Glomerular visceral epithelial cell (primary cell): Measurements from ENCODE around the gene PKD1.
"Not testable (repeated sequence)": the region's sequence is repeated elsewhere in the genome, so short reads cannot be mapped to it uniquely, and the experiment has no call there.

Experiments
- DNase-seq: peaks from one replicate; pipeline ENCODE4 v3.0.0-alpha.2; 2016; ENCODE audit errors: extremely low spot score

PKD1 gene

DNA sequence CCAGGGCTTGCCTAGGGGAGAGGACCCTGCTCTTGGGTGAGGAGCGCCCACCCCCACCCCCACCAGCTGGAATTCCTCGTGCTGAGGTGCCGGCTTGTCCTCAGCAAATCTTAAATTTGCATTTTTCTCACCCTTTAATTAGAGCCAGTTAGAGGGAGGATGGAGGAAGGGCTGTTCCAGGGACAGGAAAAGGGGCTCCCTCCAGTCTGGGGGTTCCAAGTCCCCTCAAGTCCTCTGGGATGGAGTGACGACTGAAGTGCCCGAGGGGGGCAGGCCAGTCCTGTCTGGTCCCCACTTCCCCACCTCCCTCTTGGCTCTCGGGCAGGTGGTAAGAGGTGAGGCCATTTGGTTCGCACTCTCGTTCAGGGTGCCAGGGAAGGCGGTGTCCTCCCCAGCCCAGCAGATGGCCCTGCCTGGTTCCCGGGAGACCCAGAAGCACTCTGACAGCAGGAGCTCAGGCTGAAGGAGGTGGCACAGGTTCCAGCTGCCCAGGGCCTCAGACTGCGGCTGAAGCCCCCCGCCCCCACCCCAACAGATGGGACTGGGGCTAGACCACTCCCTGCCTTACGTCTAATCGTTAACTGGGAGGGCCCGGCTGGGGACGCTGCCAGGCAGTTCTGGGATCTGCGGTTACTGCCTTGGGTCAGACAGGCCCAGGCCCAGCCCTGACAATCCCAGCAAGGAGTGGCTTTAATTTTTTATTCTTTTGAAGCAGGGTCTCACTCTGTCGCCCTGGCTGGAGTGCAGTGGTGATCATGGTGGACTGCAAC lies 14.9 kb upstream of the PKD1 start:
- peak; percentile 44 for DNase-seq

DNA sequence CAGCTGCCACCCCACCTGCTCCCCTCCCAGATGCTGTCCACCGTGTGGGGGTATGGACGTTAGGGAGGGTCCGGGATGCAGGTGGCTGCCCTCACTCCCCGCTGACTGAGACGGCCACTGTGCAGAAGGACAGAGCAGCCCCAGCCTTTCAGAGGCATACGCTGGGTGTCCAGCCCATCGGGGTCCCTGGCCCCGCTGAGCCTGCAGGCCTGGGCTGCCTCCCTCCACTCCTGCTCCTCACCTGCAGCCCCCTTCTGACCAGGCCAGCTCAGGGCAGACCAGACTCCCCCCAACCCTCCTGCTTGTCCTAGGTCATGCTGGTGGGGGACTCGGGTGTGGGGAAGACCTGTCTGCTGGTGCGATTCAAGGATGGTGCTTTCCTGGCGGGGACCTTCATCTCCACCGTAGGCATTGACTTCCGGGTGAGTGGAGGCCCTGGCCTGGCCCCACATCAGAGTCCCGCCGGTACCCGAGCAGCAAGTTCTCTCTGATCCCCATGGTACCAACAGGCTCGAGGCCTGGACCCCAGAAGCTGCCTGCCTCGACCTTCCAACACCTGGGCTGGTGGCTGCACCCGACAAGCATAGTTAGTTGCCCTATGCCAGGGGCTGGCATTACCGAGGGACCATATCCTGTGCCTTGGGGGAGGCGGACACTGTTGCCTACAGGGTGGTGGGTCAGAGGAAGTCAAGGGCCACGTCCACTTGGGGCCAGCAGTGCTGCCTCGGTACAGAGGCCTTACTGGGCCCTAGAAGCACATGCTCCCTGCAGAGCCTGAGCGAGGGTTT lies 14.1 kb upstream of the PKD1 start:
- DNase-seq, result peak; percentile 12

DNA sequence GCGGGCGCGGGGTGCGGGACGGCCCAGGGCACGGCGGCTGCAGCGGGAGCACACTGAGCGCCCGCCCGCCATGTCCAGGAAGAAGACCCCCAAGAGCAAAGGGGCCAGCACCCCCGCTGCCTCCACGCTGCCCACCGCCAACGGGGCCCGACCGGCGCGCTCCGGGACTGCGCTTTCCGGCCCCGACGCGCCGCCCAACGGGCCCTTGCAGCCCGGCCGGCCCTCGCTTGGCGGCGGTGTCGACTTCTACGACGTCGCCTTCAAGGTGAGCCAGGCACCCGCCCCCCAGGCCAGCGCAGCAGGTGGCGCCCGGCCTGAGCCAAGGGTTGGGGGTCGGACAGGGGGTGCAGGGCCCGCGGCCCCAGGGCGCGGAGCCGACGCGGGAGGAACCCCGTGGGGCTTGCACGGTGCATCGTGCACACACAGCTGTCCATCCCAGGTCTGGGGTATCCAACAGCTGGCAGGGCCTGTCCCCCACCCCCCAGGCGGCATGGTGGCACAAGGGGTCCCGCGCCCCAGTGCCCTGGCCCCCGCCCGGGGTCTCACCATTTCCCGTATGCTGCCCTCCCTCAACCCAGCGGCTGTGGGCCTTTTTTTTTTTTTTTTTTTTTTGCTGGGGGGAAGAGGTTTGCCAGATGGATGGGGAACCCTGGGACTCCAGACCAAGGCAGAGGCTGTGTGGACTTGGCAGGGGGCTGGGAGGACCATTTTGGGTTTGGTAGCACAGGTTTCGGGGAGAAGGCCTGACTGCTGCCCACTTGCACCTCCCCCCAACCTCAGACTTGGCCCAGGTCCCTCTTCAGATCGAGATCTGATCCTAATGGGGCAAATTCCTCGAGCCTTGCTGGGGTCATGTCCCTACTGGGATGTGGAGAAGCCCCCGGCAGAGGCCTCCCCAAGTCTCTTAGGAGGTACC lies 13.3 kb upstream of the PKD1 start:
- peak; percentile 18 for DNase-seq

DNA sequence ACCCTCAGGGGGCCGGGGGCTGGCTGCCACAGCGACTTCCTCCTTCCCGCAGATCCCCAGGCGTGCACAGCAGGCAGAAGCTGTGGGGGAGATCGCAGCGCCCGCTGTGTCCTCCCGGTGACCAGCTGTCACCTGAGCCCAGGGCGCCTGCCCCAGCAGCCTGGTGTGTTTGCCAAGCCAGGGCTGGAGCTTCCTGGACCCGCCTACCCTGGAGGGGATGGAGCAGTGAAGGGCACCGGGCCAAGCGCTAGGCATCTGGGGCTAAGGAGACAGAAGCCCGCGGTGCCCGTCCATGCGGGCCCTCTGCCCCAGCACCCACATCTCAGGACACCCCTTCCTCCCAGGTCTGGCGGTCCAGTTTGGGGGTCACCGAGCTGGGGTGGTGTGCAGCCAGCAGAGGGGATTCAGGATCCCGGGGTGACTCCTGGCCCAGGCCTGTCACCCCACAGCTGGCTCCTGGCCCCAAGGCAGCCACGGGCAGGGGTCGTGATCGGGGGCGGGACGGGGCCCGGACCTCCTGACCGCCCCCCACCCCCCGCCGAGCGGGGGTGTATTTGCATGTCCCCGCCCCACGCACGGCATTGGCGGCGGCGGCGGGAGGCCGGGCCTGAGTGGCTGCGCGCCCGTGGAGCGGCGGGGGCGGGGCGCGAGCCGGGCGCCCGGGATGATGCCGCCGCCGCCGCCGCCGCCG lies 12.4 kb upstream of the PKD1 start, which contains the start of gene RAB26:
Gene RAB26, plus strand, starts transcription at position 645 of the 691 bp plus-strand sequence. CDS start 159 bp downstream, outside the sequence.
- peak; percentile 68 for DNase-seq

DNA sequence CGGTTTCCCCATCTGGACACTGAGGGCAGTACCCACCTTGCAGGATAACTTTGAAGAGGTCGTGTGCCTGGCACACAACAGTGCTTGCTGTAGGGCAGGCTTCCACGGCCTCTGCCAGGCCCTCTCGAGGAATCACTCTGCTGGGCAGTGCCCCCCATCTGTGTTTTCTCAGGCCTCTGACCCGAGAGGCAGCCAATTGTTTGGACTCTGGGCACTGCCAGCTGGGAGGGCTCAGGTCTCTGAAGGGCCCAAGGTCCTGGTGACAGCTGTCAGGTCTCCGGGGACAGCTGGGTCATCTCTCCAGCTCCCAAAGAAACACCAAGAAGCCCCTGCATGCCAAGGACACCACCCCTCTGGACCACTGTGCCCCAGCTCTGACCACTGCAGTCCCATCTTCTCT lies 11.7 kb upstream of the PKD1 start:
- DNase-seq, result no peak

DNA sequence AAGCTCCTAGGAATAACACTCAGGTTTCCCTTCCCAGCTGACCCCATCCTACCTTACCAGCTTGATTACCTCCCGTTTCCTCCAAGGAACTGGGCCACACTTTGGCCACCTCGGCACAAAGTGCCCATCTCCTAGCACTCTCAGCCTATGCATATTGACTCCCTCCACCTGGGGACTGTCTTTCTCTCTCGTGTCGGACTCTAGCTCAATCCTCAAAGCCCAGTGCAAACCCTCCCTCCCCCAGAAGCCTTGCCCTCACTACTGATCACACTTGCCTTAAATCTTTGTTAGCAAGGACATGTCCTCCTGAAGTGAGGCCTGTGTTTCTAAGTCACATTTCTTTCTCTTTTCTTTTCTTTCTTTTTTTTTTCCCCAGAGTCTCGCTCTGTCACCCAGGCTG lies 10.1 kb upstream of the PKD1 start:
- DNase-seq, result no peak

DNA sequence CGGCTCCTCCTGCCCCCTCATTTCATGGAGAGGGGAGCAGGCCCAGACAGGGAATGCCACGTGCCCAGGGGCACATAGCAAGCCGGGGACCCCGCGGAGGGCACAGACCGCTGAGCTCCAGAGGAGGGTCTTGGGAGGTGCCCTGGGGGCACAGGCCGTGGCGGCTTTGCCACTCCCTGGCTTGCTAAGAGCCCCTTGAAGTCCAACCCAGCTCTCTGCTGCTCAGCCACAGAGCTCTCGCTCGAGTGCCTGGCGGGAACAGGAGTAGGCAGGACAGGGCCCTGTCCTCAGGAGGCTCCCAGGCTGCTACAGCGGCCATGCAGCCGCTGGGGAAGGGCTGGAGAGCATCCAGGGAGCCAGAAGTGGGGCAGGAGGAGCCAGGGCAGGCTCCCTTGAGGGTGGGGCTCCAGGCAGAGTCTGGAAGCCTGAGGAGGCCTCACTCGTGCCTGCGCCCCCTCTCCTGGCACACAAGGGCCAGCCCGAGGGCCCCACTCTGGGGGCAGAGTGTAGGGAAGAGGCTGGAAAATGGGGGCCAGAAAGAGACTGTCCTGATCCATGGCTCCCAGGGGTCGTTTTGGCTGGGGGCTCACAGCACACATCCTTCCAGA lies 8.3 kb upstream of the PKD1 start:
- DNase-seq, result no peak

DNA sequence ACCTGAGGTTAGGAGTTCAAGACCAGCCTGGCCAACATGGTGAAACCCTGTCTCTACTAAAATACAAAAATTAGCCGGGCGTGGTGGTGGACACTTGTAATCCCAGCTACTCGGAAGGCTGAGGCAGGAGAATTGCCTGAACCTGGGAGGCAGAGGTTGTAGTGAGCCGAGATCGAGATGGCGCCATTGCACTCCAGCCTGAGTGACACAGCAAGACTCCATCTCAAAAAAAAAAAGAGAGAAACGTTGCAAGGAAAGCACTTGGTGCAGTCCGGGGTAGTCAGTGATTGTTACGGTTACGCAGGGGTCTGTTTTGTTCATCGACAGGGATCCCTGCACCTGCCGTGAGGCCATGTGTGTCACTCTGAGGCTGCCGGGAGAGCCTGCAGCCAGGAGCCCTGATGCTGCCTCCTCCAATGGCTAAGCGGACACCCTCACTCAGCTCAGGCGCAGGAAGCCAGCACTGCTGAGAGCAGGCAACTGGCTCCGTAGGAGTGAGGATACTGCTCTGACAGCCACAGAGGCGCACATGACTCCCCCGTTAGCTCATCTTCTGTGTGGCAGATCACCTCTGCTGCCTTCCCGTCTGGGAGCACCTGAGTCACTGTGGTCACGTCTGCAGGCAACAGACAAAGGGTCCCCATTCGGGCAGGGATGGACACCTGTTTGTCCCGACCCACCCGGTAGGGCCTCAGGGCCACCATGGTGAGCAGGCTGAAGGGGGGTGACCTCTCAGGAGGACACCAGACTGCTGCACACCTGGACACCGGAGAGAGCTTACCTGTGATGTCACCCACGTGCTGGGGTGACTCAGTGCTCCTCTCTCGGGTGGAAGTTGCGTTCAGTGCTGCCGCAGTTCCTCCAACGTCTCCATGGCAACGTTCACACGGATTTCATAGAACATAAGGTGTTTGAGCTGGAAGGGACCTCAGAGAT lies 7.5 kb upstream of the PKD1 start:
- no peak for DNase-seq

DNA sequence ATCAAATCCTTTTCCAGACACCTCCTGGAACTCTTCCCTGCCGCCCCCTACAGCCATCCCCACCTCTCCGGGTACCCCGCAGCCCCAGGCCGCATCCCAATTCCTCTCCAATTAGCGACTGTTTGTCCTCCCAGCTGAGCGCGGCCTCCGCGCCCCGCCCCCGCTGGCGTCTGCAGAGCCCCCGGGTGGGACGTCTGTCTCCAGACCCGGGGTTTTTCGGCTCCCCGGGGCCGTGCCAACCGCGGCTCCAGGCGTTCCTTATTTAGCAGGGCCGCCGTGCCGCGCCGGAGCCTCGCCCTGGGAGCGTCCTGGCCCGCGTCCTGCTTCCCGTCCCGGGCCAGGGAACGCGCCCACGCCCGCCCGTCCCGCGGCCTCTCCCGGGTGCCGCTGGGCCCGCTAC lies 627 bp downstream of the PKD1 start:
- not testable (repeated sequence) for DNase-seq

DNA sequence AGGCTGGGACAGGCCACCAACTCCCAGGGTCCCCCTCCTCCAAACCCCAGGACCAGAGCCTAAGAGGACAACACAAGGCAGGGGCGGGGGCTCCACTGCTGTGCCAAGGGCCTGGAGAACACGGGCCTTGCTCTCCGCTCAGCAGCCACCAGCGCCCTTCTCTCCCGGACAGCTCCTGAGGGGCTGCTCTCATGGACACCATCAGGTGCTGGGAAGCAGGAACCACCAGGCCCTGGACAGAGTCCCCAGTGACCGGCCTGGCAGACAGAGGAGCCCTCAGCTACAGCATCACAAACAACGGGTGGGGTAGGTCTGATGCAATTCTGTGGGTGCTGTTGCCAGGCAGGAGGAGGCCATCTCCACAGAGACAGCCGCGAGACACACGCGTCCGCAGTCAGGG lies 1.9 kb downstream of the PKD1 start:
- not testable (repeated sequence) for DNase-seq

DNA sequence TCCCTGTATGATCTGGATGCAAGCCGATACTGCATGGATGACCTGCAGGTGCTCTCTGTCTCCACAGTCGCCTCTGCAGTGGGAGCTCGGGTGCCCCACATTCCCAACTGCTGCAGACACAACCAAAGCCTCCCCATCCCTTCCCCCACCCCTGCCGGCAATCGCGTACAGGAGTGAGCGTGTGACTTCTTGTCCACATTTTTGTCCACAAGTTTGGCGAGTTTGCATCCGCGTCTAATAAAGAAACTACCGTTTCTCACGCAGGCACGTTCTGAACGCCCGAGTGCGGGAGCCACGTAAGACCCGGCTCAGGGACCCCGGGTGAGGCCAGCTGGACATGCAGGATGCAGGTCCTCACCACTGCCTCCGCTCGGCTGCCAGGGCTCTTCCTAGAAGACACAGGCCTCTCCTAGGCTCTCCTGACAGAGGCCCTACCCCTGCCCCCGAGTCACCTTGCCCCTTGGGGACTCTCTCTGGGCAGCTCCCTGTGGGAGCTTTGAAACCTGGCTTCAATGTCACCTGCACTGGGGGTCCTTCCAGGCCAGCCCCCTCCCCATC lies 5.7 kb downstream of the PKD1 start:
- not testable (repeated sequence) for DNase-seq

DNA sequence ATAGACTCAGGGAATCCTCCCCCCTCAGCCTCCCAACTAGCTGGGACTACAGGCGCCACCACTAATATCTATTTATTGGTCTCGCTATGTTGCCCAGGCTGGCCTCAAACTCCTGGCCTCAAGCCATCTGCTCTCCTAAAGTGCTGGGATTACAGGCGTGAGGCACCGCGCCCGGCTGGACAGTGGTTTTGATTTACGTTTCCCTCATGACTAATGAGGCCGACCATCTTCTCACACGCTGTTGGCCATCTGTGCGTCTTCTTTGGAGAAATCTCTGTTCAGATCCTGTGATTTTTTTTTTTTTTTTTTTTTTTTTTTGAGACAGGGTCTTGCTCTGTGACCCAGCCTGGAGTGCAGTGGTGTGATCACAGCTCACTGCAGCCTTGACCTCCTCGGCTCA lies 6.4 kb downstream of the PKD1 start:
- DNase-seq, result peak; percentile 60

DNA sequence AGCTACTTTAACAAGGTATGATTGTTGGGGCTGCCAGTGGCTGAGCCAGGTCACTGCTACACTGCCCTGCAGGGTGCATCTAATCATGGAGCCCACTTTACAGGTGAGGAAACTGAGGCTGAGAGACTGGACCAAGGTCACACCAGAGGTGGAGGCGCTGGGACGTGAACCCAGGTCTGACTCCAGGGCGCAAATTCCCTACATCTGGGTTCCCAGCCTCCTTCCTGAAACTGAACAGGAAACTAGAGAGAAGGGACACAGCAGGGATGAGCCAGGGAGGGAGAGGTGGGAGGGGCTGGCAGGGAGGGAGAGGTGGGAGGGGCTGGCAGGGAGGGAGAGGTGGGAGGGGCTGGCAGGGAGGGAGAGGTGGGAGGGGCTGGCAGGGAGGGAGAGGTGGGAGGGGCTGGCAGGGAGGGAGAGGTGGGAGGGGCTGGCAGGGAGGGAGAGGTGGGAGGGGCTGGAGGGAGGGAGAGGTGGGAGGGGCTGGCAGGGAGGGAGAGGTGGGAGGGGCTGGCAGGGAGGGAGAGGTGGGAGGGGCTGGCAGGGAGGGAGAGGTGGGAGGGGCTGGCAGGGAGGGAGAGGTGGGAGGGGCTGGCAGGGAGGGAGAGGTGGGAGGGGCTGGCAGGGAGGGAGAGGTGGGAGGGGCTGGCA lies 7.9 kb downstream of the PKD1 start:
- DNase-seq, result peak; percentile 25

DNA sequence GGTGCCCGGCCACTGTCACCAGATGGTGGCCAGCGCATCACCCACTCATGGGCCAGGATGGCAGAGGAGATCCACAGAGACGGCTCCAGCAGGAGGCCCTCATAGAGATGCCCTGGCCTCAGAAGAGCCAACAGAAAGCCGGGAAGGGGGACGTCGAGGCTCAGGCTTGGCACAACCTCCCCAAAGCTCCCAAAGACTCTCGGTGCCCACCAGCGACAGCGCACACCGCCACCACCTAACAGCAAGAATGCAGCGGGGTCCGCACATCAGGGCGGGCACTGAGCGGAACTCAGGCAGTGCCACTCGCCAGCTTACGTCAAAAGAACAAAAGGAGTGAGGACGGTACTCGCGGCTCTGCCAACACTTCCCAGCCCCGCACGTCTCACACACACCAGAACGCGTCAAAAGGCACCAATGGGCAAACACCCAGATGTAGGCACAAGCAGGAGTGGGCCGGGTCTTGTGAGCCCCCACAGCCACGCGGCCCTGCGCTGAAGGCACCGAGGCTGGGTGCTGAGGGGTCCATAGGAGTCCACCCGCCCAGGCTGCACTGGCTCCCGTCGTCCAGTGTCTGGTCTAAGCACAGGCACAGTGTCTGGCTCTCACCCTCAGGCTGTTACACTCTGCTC lies 8.7 kb downstream of the PKD1 start:
- DNase-seq, result not testable (repeated sequence)

DNA sequence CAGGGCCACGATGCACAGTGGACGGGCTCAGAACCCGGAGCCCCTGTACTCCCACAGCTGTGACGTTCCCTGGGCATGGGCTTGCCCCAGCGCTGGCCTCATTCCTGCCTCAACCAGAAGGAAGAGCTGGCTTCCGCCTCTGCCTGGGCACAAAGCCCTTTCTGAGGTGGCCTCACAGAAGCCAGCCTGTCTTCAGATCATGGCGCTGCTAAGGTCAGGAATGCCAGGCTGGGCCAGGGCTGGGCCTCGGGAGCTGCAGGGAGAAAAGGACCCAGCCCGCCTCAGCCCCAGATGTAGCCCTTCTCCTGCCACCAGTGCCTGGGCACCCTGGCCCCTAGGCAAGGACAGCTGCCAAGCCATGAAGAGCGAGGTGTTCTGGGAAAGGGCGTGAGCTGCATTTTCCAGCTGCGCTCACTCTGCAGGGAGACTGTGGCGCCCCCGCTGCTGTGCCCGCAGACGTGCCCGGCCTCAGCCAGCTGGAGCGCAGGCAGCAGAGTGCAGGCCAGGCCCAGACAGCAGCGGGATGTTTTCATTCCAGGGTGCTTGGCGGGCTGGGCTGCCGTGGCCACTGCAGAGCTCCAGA lies 9.4 kb downstream of the PKD1 start:
- DNase-seq, result not testable (repeated sequence)

DNA sequence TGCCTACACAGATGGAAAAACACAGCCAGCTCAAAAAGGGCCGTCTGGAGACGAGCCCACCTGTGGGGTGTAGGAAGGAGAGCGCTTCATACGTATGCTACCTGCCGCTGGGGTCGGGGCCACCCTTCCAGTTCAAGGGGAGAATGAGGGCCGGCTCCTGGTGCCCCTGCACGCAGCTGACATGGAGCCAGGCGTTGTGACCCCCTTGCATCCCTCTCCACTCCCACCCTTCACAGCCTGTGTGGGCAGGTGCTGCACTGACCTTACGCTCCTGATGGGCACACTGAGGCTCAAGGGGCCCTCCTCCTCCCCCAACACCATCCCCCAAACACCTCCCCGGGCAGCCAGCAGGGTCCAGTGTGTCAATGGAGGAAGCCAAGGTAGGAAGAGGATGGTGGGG lies 10.1 kb downstream of the PKD1 start:
- not testable (repeated sequence) for DNase-seq

DNA sequence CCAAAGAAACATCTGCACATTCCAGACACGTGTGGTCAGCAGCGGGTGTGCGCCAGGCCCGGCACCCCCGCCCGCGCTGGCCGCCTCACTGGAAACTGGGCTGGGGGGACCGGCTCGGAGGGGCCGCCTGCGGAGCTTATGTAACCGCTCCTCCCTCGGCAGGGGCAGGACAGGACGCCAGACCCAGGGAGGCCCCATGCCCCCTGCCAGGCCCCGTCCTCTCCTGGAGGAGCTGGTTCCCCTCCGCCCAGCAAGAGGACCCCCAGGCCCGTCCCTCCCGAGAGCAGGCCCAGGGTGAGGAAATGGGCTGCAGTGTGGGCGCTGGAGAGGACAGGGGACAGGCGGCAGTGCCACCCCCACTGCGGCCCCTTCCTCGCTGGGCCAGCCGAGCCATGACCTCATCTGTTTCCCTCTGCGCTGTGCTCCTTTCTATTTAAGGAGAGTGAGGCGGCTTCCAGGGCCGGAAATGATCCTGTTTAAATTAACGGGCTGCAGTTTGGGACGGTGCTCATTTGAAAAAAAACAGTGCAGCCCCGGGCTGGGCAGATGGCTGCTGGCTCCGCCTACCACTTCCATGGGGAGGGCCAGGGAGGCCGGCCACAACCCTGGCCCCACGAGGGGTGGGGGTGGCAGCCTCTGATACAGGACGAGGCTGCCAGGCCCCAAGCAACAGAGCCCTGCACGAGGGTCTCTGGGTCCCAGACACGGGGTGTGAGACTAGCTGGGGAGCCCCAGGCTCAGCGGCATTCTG lies 10.8 kb downstream of the PKD1 start:
- not testable (repeated sequence) for DNase-seq

DNA sequence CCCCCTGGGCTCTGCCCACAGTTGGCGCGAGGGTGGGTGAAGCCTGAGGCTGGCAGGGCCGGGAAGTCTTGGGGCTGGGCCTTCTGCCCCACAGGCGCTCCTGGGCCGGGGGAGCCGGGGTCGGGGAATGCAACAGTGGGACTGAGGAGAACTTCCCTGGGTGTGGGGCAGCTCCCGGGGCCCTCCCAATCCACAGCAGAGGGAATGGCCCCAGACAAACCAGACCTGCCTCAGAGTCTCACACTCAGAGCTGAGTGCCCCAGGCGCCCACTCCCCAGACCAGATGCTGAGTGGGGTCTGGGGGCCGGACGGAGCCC lies 11.4 kb downstream of the PKD1 start:
- not testable (repeated sequence) for DNase-seq
